Measurements from ENCODE around the gene VN1R5. TPM values are rescaled to one million over a fixed set of nuclear protein-coding genes. Genes with fewer than 3 reads are reported as not detected.
"Not testable (repeated sequence)": the region's sequence is repeated elsewhere in the genome, so short reads cannot be mapped to it uniquely, and the experiment has no call there.

Gene VN1R5
- not detected for total RNA-seq
- long read RNA-seq, donor 1 = 0 reads
- long read RNA-seq, donor 2 = 0 reads

GRCh38 chr1:247255772-247256171 is at the start of gene VN1R5:
Gene VN1R5 (plus strand): TSS chr1:247256072.
- intact Hi-C loops (cut with DNase I); DNase-seq (ENCODE audit: low spot score): not testable (repeated sequence)

GRCh38 chr1:247209396-247209795 is 46.5 kb upstream of the VN1R5 start:
- intact Hi-C loops (cut with DNase I) = no loop called here
- DNase-seq (ENCODE audit: low spot score) = no peak

- no peak for DNase-seq (ENCODE audit: low spot score)
- intact Hi-C loops (cut with DNase I) = no loop called here
Measured at GRCh38 chr1:247210062-247210375, 45.9 kb upstream of the VN1R5 start.

GRCh38 chr1:247210376-247211117 is 45.3 kb upstream of the VN1R5 start:
- intact Hi-C loops (cut with DNase I) = no loop called here
- DNase-seq (ENCODE audit: low spot score) = peak; percentile 99

- no peak for DNase-seq (ENCODE audit: low spot score)
- intact Hi-C loops (cut with DNase I) = no loop called here
Measured at GRCh38 chr1:247211339-247211738, 44.5 kb upstream of the VN1R5 start.

- no peak for DNase-seq (ENCODE audit: low spot score)
- intact Hi-C loops (cut with DNase I) = no loop called here
Measured at GRCh38 chr1:247212012-247212411, 43.9 kb upstream of the VN1R5 start.

GRCh38 chr1:247212627-247213617 is 43.0 kb upstream of the VN1R5 start:
- intact Hi-C loops (cut with DNase I) = no loop called here
- no peak for DNase-seq (ENCODE audit: low spot score)

GRCh38 chr1:247216261-247216660 is 39.6 kb upstream of the VN1R5 start:
- no peak for DNase-seq (ENCODE audit: low spot score)
- intact Hi-C loops (cut with DNase I) = no loop called here

- intact Hi-C loops (cut with DNase I) = no loop called here
- DNase-seq (ENCODE audit: low spot score) = no peak
Measured at GRCh38 chr1:247218121-247218651, 37.7 kb upstream of the VN1R5 start.

GRCh38 chr1:247220280-247220679 is 35.6 kb upstream of the VN1R5 start:
- DNase-seq (ENCODE audit: low spot score); intact Hi-C loops (cut with DNase I): not testable (repeated sequence)

GRCh38 chr1:247222840-247223239 is 33.0 kb upstream of the VN1R5 start:
- intact Hi-C loops (cut with DNase I) = no loop called here
- DNase-seq (ENCODE audit: low spot score) = no peak

GRCh38 chr1:247224822-247225221 is 31.1 kb upstream of the VN1R5 start:
- DNase-seq (ENCODE audit: low spot score) = no peak
- intact Hi-C loops (cut with DNase I) = no loop called here

- no peak for DNase-seq (ENCODE audit: low spot score)
- intact Hi-C loops (cut with DNase I) = no loop called here
Measured at GRCh38 chr1:247228133-247228532, 27.7 kb upstream of the VN1R5 start.

- intact Hi-C loops (cut with DNase I) = no loop called here
- DNase-seq (ENCODE audit: low spot score) = no peak
Measured at GRCh38 chr1:247241691-247242090, 14.2 kb upstream of the VN1R5 start.

GRCh38 chr1:247243524-247244137 is 12.2 kb upstream of the VN1R5 start:
- intact Hi-C loops (cut with DNase I) = no loop called here
- DNase-seq (ENCODE audit: low spot score) = no peak

GRCh38 chr1:247246325-247247115 is 9.4 kb upstream of the VN1R5 start:
- intact Hi-C loops (cut with DNase I) = no loop called here

GRCh38 chr1:247247568-247247967 is 8.3 kb upstream of the VN1R5 start:
- intact Hi-C loops (cut with DNase I) = no loop called here

More at GRCh38 chr1:247246325-247247115, 9.4 kb upstream of the VN1R5 start:
- no peak for DNase-seq (ENCODE audit: low spot score)

GRCh38 chr1:247266053-247266452 is 10.2 kb downstream of the VN1R5 start:
- no peak for DNase-seq (ENCODE audit: low spot score)
- intact Hi-C loops (cut with DNase I) = no loop called here

More at GRCh38 chr1:247247568-247247967, 8.3 kb upstream of the VN1R5 start:
- DNase-seq (ENCODE audit: low spot score) = no peak

All from posterior vena cava (tissue), 2 donors.